Mesenchymal stem cell (in vitro differentiated cells and primary cell): ENCODE measurements around the gene MMP13.

ENCODE experiments used
- DNase-seq: peaks from one replicate; pipeline ENCODE4 v3.0.0-alpha.2; 2013
- H2AFZ ChIP-seq: one replicate; pipeline ENCODE4 v1.6.1; 2013; ENCODE audit warnings: low read depth, mild to moderate bottlenecking, control low read depth, inconsistent platforms, low read length, moderate library complexity
- H2AK5ac ChIP-seq: 2 replicates; pipeline ENCODE4 v1.6.1; 2013; ENCODE audit warnings: low read length, moderate library complexity, mild to moderate bottlenecking, inconsistent platforms; ENCODE audit not compliant: severe bottlenecking
- H2BK120ac ChIP-seq: one replicate; pipeline ENCODE4 v1.6.1; 2013; ENCODE audit warnings: low read depth, mild to moderate bottlenecking, inconsistent platforms, low read length, moderate library complexity
- H2BK12ac ChIP-seq, 2 experiments: one replicate each; pipeline ENCODE4 v1.6.1; 2013; ENCODE audit warnings: inconsistent platforms in 2 of 2, low read length in 2 of 2, mild to moderate bottlenecking in 2 of 2, moderate library complexity in 2 of 2, control low read depth in 1 of 2
- H2BK15ac ChIP-seq: one replicate; pipeline ENCODE4 v1.6.1; 2013; ENCODE audit warnings: mild to moderate bottlenecking, low read depth, inconsistent platforms; ENCODE audit not compliant: poor library complexity, severe bottlenecking
- H2BK5ac ChIP-seq: 2 replicates; pipeline ENCODE4 v1.6.1; 2013; ENCODE audit warnings: low read depth, mild to moderate bottlenecking, low read length, control low read depth, inconsistent platforms; ENCODE audit not compliant: poor library complexity, severe bottlenecking
- H3K14ac ChIP-seq, 2 experiments: one replicate each; pipeline ENCODE4 v1.6.1; 2013; ENCODE audit warnings: inconsistent platforms in 2 of 2, low read length in 2 of 2, control low read depth in 1 of 2, mild to moderate bottlenecking in 1 of 2, moderate library complexity in 1 of 2
- H3K18ac ChIP-seq, 2 experiments: one replicate each; pipeline ENCODE4 v1.6.1; 2013; ENCODE audit warnings: inconsistent platforms in 2 of 2, low read length in 2 of 2, control low read depth in 1 of 2, low read depth in 1 of 2, mild to moderate bottlenecking in 1 of 2
- H3K23ac ChIP-seq, 2 experiments: one replicate each; pipeline ENCODE4 v1.6.1; 2013; ENCODE audit warnings: inconsistent platforms in 2 of 2, low read length in 2 of 2, mild to moderate bottlenecking in 2 of 2, moderate library complexity in 2 of 2, control low read depth in 1 of 2
- H3K27ac ChIP-seq: 2 replicates; pipeline ENCODE4 v1.5.1; 2013; ENCODE audit warnings: mild to moderate bottlenecking, moderate library complexity, low read length, control low read depth, inconsistent platforms; ENCODE audit not compliant: poor library complexity, severe bottlenecking
- H3K27me3 ChIP-seq, 2 experiments: 2 replicates each; pipeline versions ENCODE4 v1.6.1 to v1.7.0; 2013; ENCODE audit warnings: low read length in 2 of 2, mild to moderate bottlenecking in 2 of 2, moderate library complexity in 2 of 2, control low read depth in 1 of 2, inconsistent platforms in 1 of 2; ENCODE audit not compliant: control insufficient read depth in 1 of 2, insufficient read depth in 1 of 2
- H3K36me3 ChIP-seq, 2 experiments: 2 replicates each; pipeline versions ENCODE4 v1.6.1 to v1.7.0; 2013; ENCODE audit warnings: low read length in 2 of 2, control low read depth in 1 of 2, inconsistent platforms in 1 of 2, low read depth in 1 of 2, mild to moderate bottlenecking in 1 of 2; ENCODE audit not compliant: insufficient read depth in 2 of 2, control insufficient read depth in 1 of 2
- H3K4ac ChIP-seq, 2 experiments: one replicate each; pipeline ENCODE4 v1.6.1; 2013; ENCODE audit warnings: inconsistent platforms in 2 of 2, low read length in 2 of 2, mild to moderate bottlenecking in 2 of 2, moderate library complexity in 2 of 2, control low read depth in 1 of 2, low read depth in 1 of 2
- H3K4me1 ChIP-seq: 2 replicates; pipeline ENCODE4 v1.6.1; 2013; ENCODE audit warnings: low read depth, low read length, control low read depth; ENCODE audit not compliant: control insufficient read depth, insufficient read depth
- H3K4me2 ChIP-seq: 2 replicates; pipeline ENCODE4 v1.6.1; 2013; ENCODE audit warnings: low read length, mild to moderate bottlenecking, inconsistent platforms; ENCODE audit not compliant: poor library complexity, severe bottlenecking
- H3K4me3 ChIP-seq, 2 experiments: 2 replicates each; pipeline versions ENCODE4 v1.5.1 to v1.7.0; 2013; ENCODE audit warnings: low read length in 2 of 2, mild to moderate bottlenecking in 2 of 2, control low read depth in 1 of 2, low read depth in 1 of 2; ENCODE audit not compliant: insufficient read depth in 1 of 2
- H3K79me1 ChIP-seq: replicated peaks from 2 replicates; pipeline ENCODE4 v1.6.1; 2013; ENCODE audit warnings: mild to moderate bottlenecking, control low read depth, low read length, inconsistent platforms; ENCODE audit not compliant: poor library complexity, severe bottlenecking
- H3K9ac ChIP-seq: 2 replicates; pipeline ENCODE4 v1.7.0; 2013; ENCODE audit warnings: mild to moderate bottlenecking, low read length, moderate library complexity
- H3K9me3 ChIP-seq: 2 replicates; pipeline ENCODE4 v1.7.0; 2013; ENCODE audit warnings: mild to moderate bottlenecking, low read length; ENCODE audit not compliant: control insufficient read depth
- H4K8ac ChIP-seq: one replicate; pipeline ENCODE4 v1.6.1; 2013; ENCODE audit warnings: inconsistent platforms, mild to moderate bottlenecking, low read length, moderate library complexity
- H4K91ac ChIP-seq: one replicate; pipeline ENCODE4 v1.6.1; 2013; ENCODE audit warnings: mild to moderate bottlenecking, low read length, inconsistent platforms
- WGBS: methylation state at CpG from one replicate; pipeline ENCODE4 v1.1.7; 2013; ENCODE audit warnings: mixed read lengths; 5-methylcytosine and 5-hydroxymethylcytosine counted together

The MMP13 gene

DNA sequence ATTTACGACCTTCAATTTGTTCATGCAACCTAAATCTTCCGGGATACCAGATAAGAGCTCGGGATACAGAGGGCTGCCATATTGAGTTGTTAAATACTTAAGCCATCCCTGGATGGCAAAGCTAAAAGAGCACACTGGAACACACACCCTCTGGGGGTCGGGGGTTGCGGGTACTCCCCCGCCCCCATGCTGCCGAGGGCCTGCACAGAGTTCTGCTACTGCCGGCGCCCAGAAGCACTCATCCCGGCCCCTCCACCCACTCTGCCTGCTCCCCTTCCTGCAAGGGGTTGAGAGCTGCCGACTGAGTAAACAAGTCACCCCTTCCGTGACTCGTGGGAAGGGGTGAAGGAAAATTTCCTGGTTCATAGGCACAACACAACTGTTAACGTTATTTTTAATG lies 9.3 kb upstream of the MMP13 start:
- whole genome bisulfite sequencing, result 66% methylated on average over 10 of the region's 14 CpGs
- H2BK15ac ChIP-seq, result no peak overlapping the region
- no peak overlapping the region for H3K4ac ChIP-seq
- no peaks in the 10 kb centered on the region for H3K36me3 ChIP-seq
- H4K8ac ChIP-seq, result peak overlapping the region; percentile 30
- H4K91ac ChIP-seq, result no peak overlapping the region
- H2AFZ ChIP-seq, result peak overlapping the region; percentile 78
- no peaks in the 10 kb centered on the region for H3K9me3 ChIP-seq
- no peak overlapping the region for H3K4me3 ChIP-seq
- H3K4me1 ChIP-seq, result peaks cover 2% of the 10 kb centered on the region
- H3K23ac ChIP-seq, result no peak overlapping the region
- H2BK12ac ChIP-seq, result no peak overlapping the region
- H3K27ac ChIP-seq, result no peak overlapping the region
- no peak overlapping the region for H3K9ac ChIP-seq
- H3K18ac ChIP-seq, result no peak overlapping the region
- H3K14ac ChIP-seq, result peak overlapping the region in 1 of 2 experiments; percentile 18
- H3K79me1 ChIP-seq, result no peaks in the 10 kb centered on the region
- peaks cover 0 to 4% of the 10 kb centered on the region in 2 experiments for H3K27me3 ChIP-seq
- no peak overlapping the region for H2BK120ac ChIP-seq
- DNase-seq, result no peak
- H2BK5ac ChIP-seq, result no peak overlapping the region
- no peak overlapping the region for H3K4me2 ChIP-seq
- no peak overlapping the region for H2AK5ac ChIP-seq

DNA sequence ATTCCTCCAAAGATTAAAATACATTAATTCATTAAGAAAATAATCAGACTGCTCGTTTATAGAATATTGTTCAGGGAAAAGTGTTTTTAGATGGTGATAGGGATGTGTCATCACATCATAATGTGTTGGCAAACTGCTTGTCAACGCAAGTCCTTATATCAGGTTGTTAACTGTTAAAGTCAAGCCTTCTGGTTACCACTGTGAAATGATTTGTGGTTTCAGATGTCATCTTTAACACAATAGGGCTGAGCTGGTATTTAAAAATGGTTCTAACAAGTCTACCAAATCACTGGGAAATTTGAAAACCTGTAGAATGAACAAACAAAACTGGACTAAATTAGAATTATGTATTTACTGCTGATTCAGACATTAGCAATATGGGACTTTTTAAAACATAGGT lies 2.4 kb upstream of the MMP13 start:
- H3K14ac ChIP-seq, result no peak overlapping the region
- no peaks in the 10 kb centered on the region for H3K79me1 ChIP-seq
- H4K91ac ChIP-seq, result no peak overlapping the region
- 87% methylated on average over 2 of the region's 2 CpGs for WGBS
- H3K36me3 ChIP-seq, result no peaks in the 10 kb centered on the region
- no peak overlapping the region for H2BK120ac ChIP-seq
- no peak overlapping the region for H3K27ac ChIP-seq
- H3K4me1 ChIP-seq, result peaks cover 2% of the 10 kb centered on the region
- H3K27me3 ChIP-seq, result peaks cover 0 to 4% of the 10 kb centered on the region in 2 experiments
- no peak for DNase-seq
- H2BK12ac ChIP-seq, result no peak overlapping the region
- H3K23ac ChIP-seq, result no peak overlapping the region
- no peak overlapping the region for H2BK5ac ChIP-seq
- H3K4me3 ChIP-seq, result no peak overlapping the region
- H3K9ac ChIP-seq, result no peak overlapping the region
- no peak overlapping the region for H3K4ac ChIP-seq
- H2AK5ac ChIP-seq, result no peak overlapping the region
- no peak overlapping the region for H2AFZ ChIP-seq
- no peak overlapping the region for H3K18ac ChIP-seq
- H3K4me2 ChIP-seq, result no peak overlapping the region
- no peak overlapping the region for H4K8ac ChIP-seq
- no peak overlapping the region for H2BK15ac ChIP-seq
- H3K9me3 ChIP-seq, result no peaks in the 10 kb centered on the region

DNA sequence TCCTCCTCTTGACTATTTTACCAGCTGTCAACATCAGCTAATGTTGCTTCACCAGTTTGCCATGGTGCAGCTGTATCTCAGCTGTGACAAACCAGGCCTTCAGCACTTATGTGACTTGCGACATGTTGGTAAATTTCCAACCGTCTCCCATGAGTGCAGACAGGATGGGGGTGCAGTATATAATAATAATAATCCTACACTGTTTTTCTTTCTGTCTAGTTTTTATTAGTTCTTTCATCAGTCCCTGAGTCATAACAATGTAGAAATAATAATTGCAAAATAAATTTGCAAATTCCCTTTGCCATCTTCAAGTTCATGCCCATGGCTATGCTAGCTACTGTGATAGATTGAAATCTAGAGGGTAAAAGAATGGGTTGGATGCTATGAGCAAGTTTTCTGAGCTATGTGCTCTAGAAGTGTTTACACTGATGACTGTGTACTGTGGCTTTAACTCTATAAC lies 4.9 kb downstream of the MMP13 start:
- Histone ChIP-seq H2AK5ac (no peak overlapping the region), H2BK12ac (no peak overlapping the region), H2BK120ac (no peak overlapping the region), H3K4ac (no peak overlapping the region), H3K27ac (no peak overlapping the region), H3K14ac (no peak overlapping the region), H4K91ac (no peak overlapping the region), H3K9ac (no peak overlapping the region), H3K18ac (no peak overlapping the region), H3K4me1 (peaks cover 2% of the 10 kb centered on the region), H3K9me3 (no peaks in the 10 kb centered on the region), H3K27me3 (no peaks in the 10 kb centered on the region), H4K8ac (no peak overlapping the region), H3K4me3 (no peak overlapping the region), H3K79me1 (no peaks in the 10 kb centered on the region), H2BK5ac (no peak overlapping the region), H2AFZ (no peak overlapping the region), H3K36me3 (no peaks in the 10 kb centered on the region), H3K4me2 (no peak overlapping the region), H3K23ac (no peak overlapping the region), H2BK15ac (no peak overlapping the region)
- WGBS, result no CpG with 5 or more reads among the region's 2 CpGs
- DNase-seq, result peak; percentile 77

DNA sequence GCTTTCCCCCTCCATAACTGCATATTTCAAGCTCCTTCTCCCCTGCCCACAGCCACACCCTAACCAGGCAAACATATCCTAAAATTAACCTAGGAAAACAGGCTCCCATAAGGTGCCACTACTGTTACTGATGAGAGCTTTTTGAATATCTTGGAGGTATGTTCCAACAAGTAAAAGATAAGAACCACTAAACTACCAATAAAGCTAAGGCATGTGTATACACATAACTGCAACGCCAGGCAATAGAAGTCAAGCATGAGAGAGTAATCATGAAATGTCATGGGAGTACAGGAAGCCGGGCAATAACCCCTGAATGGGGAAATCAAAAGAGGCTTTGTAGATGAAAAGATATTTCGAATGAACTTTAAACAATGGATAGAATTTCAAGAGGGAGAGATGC lies 9.3 kb downstream of the MMP13 start:
- H3K9me3 ChIP-seq, result no peaks in the 10 kb centered on the region
- H2AFZ ChIP-seq, result no peak overlapping the region
- H2BK5ac ChIP-seq, result no peak overlapping the region
- H2BK15ac ChIP-seq, result no peak overlapping the region
- no peak overlapping the region for H3K9ac ChIP-seq
- H2BK120ac ChIP-seq, result no peak overlapping the region
- no peaks in the 10 kb centered on the region for H3K4me1 ChIP-seq
- no peaks in the 10 kb centered on the region for H3K36me3 ChIP-seq
- no peak overlapping the region for H3K23ac ChIP-seq
- H4K91ac ChIP-seq, result no peak overlapping the region
- H3K18ac ChIP-seq, result no peak overlapping the region
- no peak overlapping the region for H3K4me2 ChIP-seq
- H3K27ac ChIP-seq, result no peak overlapping the region
- no peak overlapping the region for H3K4me3 ChIP-seq
- H3K14ac ChIP-seq, result no peak overlapping the region
- no peak overlapping the region for H2AK5ac ChIP-seq
- H3K79me1 ChIP-seq, result no peaks in the 10 kb centered on the region
- H3K27me3 ChIP-seq, result no peaks in the 10 kb centered on the region
- H2BK12ac ChIP-seq, result no peak overlapping the region
- no peak overlapping the region for H4K8ac ChIP-seq
- 75% methylated on average over 3 of the region's 3 CpGs for WGBS
- no peak overlapping the region for H3K4ac ChIP-seq
- DNase-seq, result no peak
